Measurements from ENCODE around the gene POLRMT. TPM values are rescaled to one million over a fixed set of nuclear protein-coding genes. Genes with fewer than 3 reads are reported as not detected.
"Not testable (repeated sequence)": the region's sequence is repeated elsewhere in the genome, so short reads cannot be mapped to it uniquely, and the experiment has no call there.

POLRMT gene
- polyA plus RNA-seq, 1 donor (not counting 4 experiments of a cell fraction or from before 2014, with no cell fraction given), result 33.3 TPM

DNA sequence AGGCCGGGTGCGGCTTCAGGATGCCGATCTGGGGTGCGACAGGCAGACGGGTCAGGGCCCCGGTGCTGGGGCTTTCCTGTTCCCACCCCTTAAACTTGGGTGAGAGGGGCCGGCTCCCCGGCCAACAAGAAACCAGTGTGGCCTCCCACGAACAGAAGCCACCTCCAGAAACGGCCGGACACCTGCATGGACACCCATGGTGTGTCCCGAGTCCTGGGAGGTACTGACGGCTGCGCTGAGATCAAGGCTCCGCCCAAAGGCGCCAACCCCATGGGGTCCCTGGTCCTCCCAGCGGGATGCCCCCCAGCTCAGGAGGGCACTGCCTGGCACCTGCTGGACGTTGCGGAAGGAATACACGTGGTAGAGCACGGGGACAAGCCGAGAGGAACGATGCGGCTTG is 11.5 kb downstream of the POLRMT start:
- no peak for FAIRE-seq
- H4K20me1 ChIP-seq (ENCODE audit: control insufficient read depth, extremely low read depth, insufficient read depth, low read length), result no peaks in the 10 kb centered on the region
- H3K36me3 ChIP-seq (ENCODE audit: control insufficient read depth in 2 of 2, extremely low read depth in 1 of 2, insufficient read depth in 2 of 2, low read length in 2 of 2), result peaks cover 10 to 22% of the 10 kb centered on the region in 2 experiments

DNA sequence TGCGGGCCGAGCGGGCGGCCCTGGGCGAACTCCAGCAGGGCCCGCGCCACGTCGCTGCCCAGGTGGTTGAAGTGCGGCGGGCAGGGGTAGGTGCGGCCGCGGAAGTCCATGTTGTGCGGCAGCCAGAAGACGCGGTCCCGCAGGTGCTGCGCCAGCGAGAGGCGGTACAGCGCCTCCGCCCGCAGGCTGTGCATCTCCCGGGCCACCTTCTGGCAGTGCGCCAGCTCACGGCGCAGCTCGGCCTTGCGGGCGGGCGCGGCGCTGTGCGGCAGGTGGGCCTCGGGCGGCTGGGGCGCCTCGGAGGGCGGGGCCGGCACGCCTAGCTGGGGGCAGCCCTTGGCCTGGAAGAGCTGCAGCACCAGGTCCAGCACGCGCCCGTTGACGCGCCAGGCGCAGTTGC is 12.1 kb downstream of the POLRMT start:
- H3K79me2 ChIP-seq (ENCODE audit: control insufficient read depth, insufficient read depth, low read length); H4K20me1 ChIP-seq (ENCODE audit: control insufficient read depth, extremely low read depth, insufficient read depth, low read length); dilution Hi-C loops (cut with MboI; ENCODE audit: extremely low pct_ligation_motif_present, low sequenced_read_pairs); FAIRE-seq; H3K9me1 ChIP-seq (ENCODE audit: control insufficient read depth, extremely low read depth, insufficient read depth, low read length); H2AFZ ChIP-seq (ENCODE audit: control insufficient read depth, low read length); H3K4me1 ChIP-seq (ENCODE audit: control insufficient read depth, extremely low read depth, insufficient read depth, low read length); H3K9ac ChIP-seq (ENCODE audit: control insufficient read depth, extremely low read depth, insufficient read depth, low read length); H3K4me2 ChIP-seq (ENCODE audit: control insufficient read depth, extremely low read depth, insufficient read depth, low read depth, low read length); H3K27me3 ChIP-seq (ENCODE audit: control insufficient read depth, extremely low read depth, insufficient read depth, low read length); DNase-seq (ENCODE audit: low read depth, low spot score); H3K4me3 ChIP-seq (ENCODE audit: control insufficient read depth in 2 of 3, extremely low read depth in 1 of 3, insufficient read depth in 2 of 3, low read depth in 1 of 3, low read length in 3 of 3); H3K27ac ChIP-seq (ENCODE audit: control insufficient read depth, insufficient read depth, low read length); H3K9me3 ChIP-seq (ENCODE audit: control insufficient read depth, low read depth, low read length): not testable (repeated sequence)
- H3K36me3 ChIP-seq (ENCODE audit: control insufficient read depth in 2 of 2, extremely low read depth in 1 of 2, insufficient read depth in 2 of 2, low read length in 2 of 2), result peaks cover 10 to 22% of the 10 kb centered on the region in 2 experiments

More for the DNA sequence above, 11.5 kb downstream of the POLRMT start:
- Histone ChIP-seq H3K4me3 (ENCODE audit: control insufficient read depth in 2 of 3, extremely low read depth in 1 of 3, insufficient read depth in 2 of 3, low read depth in 1 of 3, low read length in 3 of 3) (no peak overlapping the region), H3K79me2 (ENCODE audit: control insufficient read depth, insufficient read depth, low read length) (no peaks in the 10 kb centered on the region), H3K4me2 (ENCODE audit: control insufficient read depth, extremely low read depth, insufficient read depth, low read depth, low read length) (no peak overlapping the region), H2AFZ (ENCODE audit: control insufficient read depth, low read length) (no peak overlapping the region), H3K9me3 (ENCODE audit: control insufficient read depth, low read depth, low read length) (no peaks in the 10 kb centered on the region), H3K9ac (ENCODE audit: control insufficient read depth, extremely low read depth, insufficient read depth, low read length) (no peak overlapping the region), H3K4me1 (ENCODE audit: control insufficient read depth, extremely low read depth, insufficient read depth, low read length) (peaks cover under 1% of the 10 kb centered on the region), H3K9me1 (ENCODE audit: control insufficient read depth, extremely low read depth, insufficient read depth, low read length) (no peaks in the 10 kb centered on the region), H3K27me3 (ENCODE audit: control insufficient read depth, extremely low read depth, insufficient read depth, low read length) (no peaks in the 10 kb centered on the region), H3K27ac (ENCODE audit: control insufficient read depth, insufficient read depth, low read length) (no peak overlapping the region)
- no peak for DNase-seq (ENCODE audit: low read depth, low spot score)
- dilution Hi-C loops (cut with MboI; ENCODE audit: extremely low pct_ligation_motif_present, low sequenced_read_pairs), result no loop called here
- TF ChIP-seq, protein P1, sequence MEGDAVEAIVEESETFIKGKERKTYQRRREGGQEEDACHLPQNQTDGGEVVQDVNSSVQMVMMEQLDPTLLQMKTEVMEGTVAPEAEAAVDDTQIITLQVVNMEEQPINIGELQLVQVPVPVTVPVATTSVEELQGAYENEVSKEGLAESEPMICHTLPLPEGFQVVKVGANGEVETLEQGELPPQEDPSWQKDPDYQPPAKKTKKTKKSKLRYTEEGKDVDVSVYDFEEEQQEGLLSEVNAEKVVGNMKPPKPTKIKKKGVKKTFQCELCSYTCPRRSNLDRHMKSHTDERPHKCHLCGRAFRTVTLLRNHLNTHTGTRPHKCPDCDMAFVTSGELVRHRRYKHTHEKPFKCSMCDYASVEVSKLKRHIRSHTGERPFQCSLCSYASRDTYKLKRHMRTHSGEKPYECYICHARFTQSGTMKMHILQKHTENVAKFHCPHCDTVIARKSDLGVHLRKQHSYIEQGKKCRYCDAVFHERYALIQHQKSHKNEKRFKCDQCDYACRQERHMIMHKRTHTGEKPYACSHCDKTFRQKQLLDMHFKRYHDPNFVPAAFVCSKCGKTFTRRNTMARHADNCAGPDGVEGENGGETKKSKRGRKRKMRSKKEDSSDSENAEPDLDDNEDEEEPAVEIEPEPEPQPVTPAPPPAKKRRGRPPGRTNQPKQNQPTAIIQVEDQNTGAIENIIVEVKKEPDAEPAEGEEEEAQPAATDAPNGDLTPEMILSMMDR (optimal IDR thresholded peaks at IDR 0.05 in 1 of 3, IDR thresholded peaks at IDR 0.05 in 1 of 3, conservative IDR thresholded peaks at IDR 0.05 in 1 of 3; ENCODE audit: extremely low read depth in 1 of 3, insufficient read depth in 2 of 3, low read length in 3 of 3), result no peak
- no peak for TF ChIP-seq EZH2 (IDR thresholded peaks at IDR 0.05; ENCODE audit: low read length)

DNA sequence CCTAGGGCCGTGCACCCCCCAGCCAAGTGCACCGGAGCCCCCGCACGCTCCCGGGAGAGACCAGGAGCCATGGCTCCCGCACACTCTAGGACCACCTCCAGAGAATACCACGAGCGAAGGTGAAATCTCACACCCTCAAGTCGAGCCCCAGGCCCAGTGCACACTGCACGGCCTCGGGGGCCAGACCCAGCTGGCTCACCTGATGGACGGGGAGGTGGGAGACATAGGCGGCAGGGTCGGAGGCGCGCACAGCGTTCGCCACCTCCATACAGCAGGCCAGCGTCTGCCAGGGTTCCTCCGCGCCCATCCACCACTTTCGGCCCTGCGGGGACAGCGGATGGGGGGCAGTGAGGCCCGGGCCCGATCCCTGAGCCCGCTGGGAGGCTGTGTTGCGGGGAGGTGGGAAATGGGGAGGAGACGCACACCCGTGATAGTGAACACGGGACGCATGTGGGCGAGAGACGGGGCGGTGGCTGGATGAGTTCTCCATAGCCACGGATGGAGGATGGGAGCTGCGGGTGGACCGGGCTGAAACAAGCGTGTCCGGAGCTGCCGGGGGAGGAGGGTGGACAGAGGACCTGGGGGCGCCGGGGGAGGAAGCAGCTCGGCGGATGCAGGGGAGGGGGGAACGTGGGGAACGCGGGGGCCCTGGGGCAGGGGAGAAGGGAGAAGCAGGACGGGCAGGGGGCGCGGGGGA is 13.0 kb downstream of the POLRMT start:
- DNase-seq (ENCODE audit: low read depth, low spot score) (no peak), FAIRE-seq (no peak)
- dilution Hi-C loops (cut with MboI; ENCODE audit: extremely low pct_ligation_motif_present, low sequenced_read_pairs), result no loop called here
- no peaks in the 10 kb centered on the region for H3K79me2 ChIP-seq (ENCODE audit: control insufficient read depth, insufficient read depth, low read length)
- H3K9me3 ChIP-seq (ENCODE audit: control insufficient read depth, low read depth, low read length), result no peaks in the 10 kb centered on the region
- TF ChIP-seq, protein P1 (optimal IDR thresholded peaks at IDR 0.05 in 1 of 3, IDR thresholded peaks at IDR 0.05 in 1 of 3, conservative IDR thresholded peaks at IDR 0.05 in 1 of 3; ENCODE audit: extremely low read depth in 1 of 3, insufficient read depth in 2 of 3, low read length in 3 of 3), result no peak
- TF ChIP-seq EZH2 (IDR thresholded peaks at IDR 0.05; ENCODE audit: low read length), result no peak
- no peak overlapping the region for H3K9ac ChIP-seq (ENCODE audit: control insufficient read depth, extremely low read depth, insufficient read depth, low read length)
- H4K20me1 ChIP-seq (ENCODE audit: control insufficient read depth, extremely low read depth, insufficient read depth, low read length), result peaks cover 2% of the 10 kb centered on the region
- H3K36me3 ChIP-seq (ENCODE audit: control insufficient read depth in 2 of 2, extremely low read depth in 1 of 2, insufficient read depth in 2 of 2, low read length in 2 of 2), result peaks cover 10 to 18% of the 10 kb centered on the region in 2 experiments
- no peaks in the 10 kb centered on the region for H3K4me1 ChIP-seq (ENCODE audit: control insufficient read depth, extremely low read depth, insufficient read depth, low read length)
- no peaks in the 10 kb centered on the region for H3K27me3 ChIP-seq (ENCODE audit: control insufficient read depth, extremely low read depth, insufficient read depth, low read length)
- H3K9me1 ChIP-seq (ENCODE audit: control insufficient read depth, extremely low read depth, insufficient read depth, low read length), result no peaks in the 10 kb centered on the region
- no peak overlapping the region for H2AFZ ChIP-seq (ENCODE audit: control insufficient read depth, low read length)
- no peak overlapping the region for H3K4me2 ChIP-seq (ENCODE audit: control insufficient read depth, extremely low read depth, insufficient read depth, low read depth, low read length)
- H3K4me3 ChIP-seq (ENCODE audit: control insufficient read depth in 2 of 3, extremely low read depth in 1 of 3, insufficient read depth in 2 of 3, low read depth in 1 of 3, low read length in 3 of 3), result no peak overlapping the region
- no peak overlapping the region for H3K27ac ChIP-seq (ENCODE audit: control insufficient read depth, insufficient read depth, low read length)
